Mesendoderm (in vitro differentiated cells): ENCODE measurements around the gene SPDYC.

Source experiments
- DNase-seq: peaks from one replicate; pipeline ENCODE4 v3.0.0; 2013
- H2AK5ac ChIP-seq: 2 replicates; pipeline ENCODE4 v1.6.1; 2013; ENCODE audit warnings: low read length, inconsistent platforms
- H2BK120ac ChIP-seq: 2 replicates; pipeline ENCODE4 v1.6.1; 2013; ENCODE audit warnings: low read depth, mild to moderate bottlenecking, low read length, moderate library complexity, mixed read lengths
- H2BK15ac ChIP-seq: replicated peaks from 2 replicates; pipeline ENCODE4 v1.6.1; 2013; ENCODE audit warnings: low read depth, mild to moderate bottlenecking, moderate library complexity
- H2BK5ac ChIP-seq: 2 replicates; pipeline ENCODE4 v1.6.1; 2013; ENCODE audit warnings: low read length, inconsistent platforms
- H3K18ac ChIP-seq: 2 replicates; pipeline ENCODE4 v1.6.1; 2013; ENCODE audit warnings: mild to moderate bottlenecking, low read length, mixed read lengths
- H3K23ac ChIP-seq: one replicate; pipeline ENCODE4 v1.6.1; 2013; ENCODE audit warnings: low read length
- H3K27ac ChIP-seq: 2 replicates; pipeline ENCODE4 v1.5.1; 2013; ENCODE audit warnings: low read depth, mild to moderate bottlenecking, inconsistent platforms, low read length, moderate library complexity
- H3K27me3 ChIP-seq: 2 replicates; pipeline ENCODE4 v1.6.1; 2013; ENCODE audit warnings: low read length, control low read depth, mild to moderate bottlenecking, inconsistent platforms; ENCODE audit not compliant: insufficient read depth, poor library complexity
- H3K36me3 ChIP-seq: 2 replicates; pipeline ENCODE4 v1.6.1; 2013; ENCODE audit warnings: low read length, inconsistent platforms; ENCODE audit not compliant: control insufficient read depth, insufficient read depth
- H3K4ac ChIP-seq: one replicate; pipeline ENCODE4 v1.6.1; 2013; ENCODE audit warnings: low read depth, mild to moderate bottlenecking, low read length, moderate library complexity
- H3K4me1 ChIP-seq: 2 replicates; pipeline ENCODE4 v1.6.1; 2013; ENCODE audit warnings: low read depth, low read length, inconsistent platforms; ENCODE audit not compliant: control insufficient read depth
- H3K4me2 ChIP-seq: 2 replicates; pipeline ENCODE4 v1.6.1; 2013; ENCODE audit warnings: low read length
- H3K4me3 ChIP-seq: 2 replicates; pipeline ENCODE4 v1.5.1; 2013; ENCODE audit warnings: mild to moderate bottlenecking, low read length
- H3K56ac ChIP-seq: one replicate; pipeline ENCODE4 v1.6.1; 2013; ENCODE audit warnings: low read length
- H3K79me1 ChIP-seq: 2 replicates; pipeline ENCODE4 v1.6.1; 2013; ENCODE audit warnings: low read length, inconsistent platforms
- H3K79me2 ChIP-seq: 2 replicates; pipeline ENCODE4 v1.6.1; 2013; ENCODE audit warnings: mild to moderate bottlenecking, low read length; ENCODE audit not compliant: control insufficient read depth, insufficient read depth
- H3K9ac ChIP-seq: 2 replicates; pipeline ENCODE4 v1.6.1; 2013; ENCODE audit warnings: low read length, inconsistent platforms
- H4K5ac ChIP-seq: one replicate; pipeline ENCODE4 v1.6.1; 2013; ENCODE audit warnings: low read length
- H4K8ac ChIP-seq: one replicate; pipeline ENCODE4 v1.6.1; 2013; ENCODE audit warnings: low read depth, mild to moderate bottlenecking, control low read depth, low read length, moderate library complexity
- WGBS: extraction: QIAGEN DNeasy Blood & Tissue Kit; methylation state at CpG from one replicate; pipeline ENCODE4 v1.1.7; 2013; ENCODE audit warnings: low lambda C conversion rate, missing lambda C conversion rate; ENCODE audit not compliant: insufficient coverage; ENCODE audit errors: extremely low coverage; 5-methylcytosine and 5-hydroxymethylcytosine counted together

The SPDYC gene

GRCh38 chr11:65181569-65182257 lies 11.7 kb downstream of the SPDYC start, which contains the start of gene CAPN1:
CAPN1 (plus strand) TSS chr11:65181928; CDS start chr11:65182702, 774 bp downstream.
- H3K23ac ChIP-seq: peak within 1 kb of the TSS; percentile 59
- peak within 1 kb of the TSS; percentile 94 for H3K27ac ChIP-seq
- peak within 1 kb of the TSS; percentile 66 for H2BK15ac ChIP-seq
- peak within 1 kb of the TSS; percentile 98 for H3K18ac ChIP-seq
- H3K27me3 ChIP-seq: no peaks in the 10 kb centered on the region
- H3K4ac ChIP-seq: peak within 1 kb of the TSS; percentile 99
- peaks cover 11% of the 10 kb centered on the region for H3K4me1 ChIP-seq
- H2BK5ac ChIP-seq: peak within 1 kb of the TSS; percentile 47
- peak within 1 kb of the TSS; percentile 86 for H2BK120ac ChIP-seq
- peaks cover 16% of the 10 kb centered on the region for H3K79me1 ChIP-seq
- no peak within 1 kb of the TSS for H4K8ac ChIP-seq
- H3K56ac ChIP-seq: peak within 1 kb of the TSS; percentile 87
- H4K5ac ChIP-seq: no peak within 1 kb of the TSS
- peak; percentile 96 for DNase-seq
- no CpG with 5 or more reads among the region's 43 CpGs for WGBS
- peak within 1 kb of the TSS; percentile 94 for H2AK5ac ChIP-seq
- peak within 1 kb of the TSS; percentile 76 for H3K9ac ChIP-seq
- peaks cover 4% of the 10 kb centered on the region for H3K79me2 ChIP-seq
- H3K36me3 ChIP-seq: peaks cover 4% of the 10 kb centered on the region
- H3K4me2 ChIP-seq: peak within 1 kb of the TSS; percentile 56
- peak within 1 kb of the TSS; percentile 34 for H3K4me3 ChIP-seq

DNA sequence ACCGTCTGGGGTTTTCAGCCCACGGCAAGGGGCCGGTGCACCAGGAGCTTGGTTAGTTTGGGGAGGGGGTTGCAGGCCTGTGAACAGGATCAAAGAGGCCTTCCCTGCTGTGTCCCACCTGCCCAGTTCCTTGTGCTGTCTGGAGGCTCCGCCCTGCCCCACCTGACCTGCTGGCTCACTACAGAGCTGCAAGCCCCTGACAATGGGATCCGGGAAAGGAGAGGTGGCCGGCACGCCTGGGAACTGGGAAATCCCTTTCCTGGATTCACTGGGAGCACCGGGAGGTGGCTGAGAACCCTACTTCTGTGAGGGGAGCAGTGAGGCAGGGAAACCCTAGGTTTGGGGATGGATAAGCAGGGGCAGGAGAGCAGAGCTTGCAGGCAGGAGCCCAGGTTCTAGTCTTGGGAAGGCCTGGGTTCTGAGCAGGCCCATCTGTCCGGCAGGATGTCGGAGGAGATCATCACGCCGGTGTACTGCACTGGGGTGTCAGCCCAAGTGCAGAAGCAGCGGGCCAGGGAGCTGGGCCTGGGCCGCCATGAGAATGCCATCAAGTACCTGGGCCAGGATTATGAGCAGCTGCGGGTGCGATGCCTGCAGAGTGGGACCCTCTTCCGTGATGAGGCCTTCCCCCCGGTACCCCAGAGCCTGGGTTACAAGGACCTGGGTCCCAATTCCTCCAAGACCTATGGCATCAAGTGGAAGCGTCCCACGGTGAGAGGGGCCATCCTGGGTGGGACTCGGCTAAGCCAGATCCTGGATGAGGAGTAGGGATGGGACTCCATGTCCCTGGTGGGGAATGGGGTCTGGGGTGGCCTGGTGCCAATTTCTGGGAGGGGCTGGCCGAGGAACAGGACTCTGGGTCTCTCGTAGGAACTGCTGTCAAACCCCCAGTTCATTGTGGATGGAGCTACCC lies 12.5 kb downstream of the SPDYC start:
- Histone ChIP-seq H2AK5ac (peak overlapping the region; percentile 94), H3K4ac (peak overlapping the region; percentile 99), H3K4me1 (peaks cover 11% of the 10 kb centered on the region), H2BK15ac (peak overlapping the region; percentile 66), H3K18ac (peak overlapping the region; percentile 98), H3K79me1 (peaks cover 16% of the 10 kb centered on the region), H4K8ac (no peak overlapping the region), H3K9ac (peak overlapping the region; percentile 76), H3K27me3 (no peaks in the 10 kb centered on the region), H3K23ac (peak overlapping the region; percentile 59), H3K36me3 (peaks cover 5% of the 10 kb centered on the region), H4K5ac (no peak overlapping the region), H3K27ac (peak overlapping the region; percentile 87), H2BK5ac (peak overlapping the region; percentile 47), H3K56ac (peak overlapping the region; percentile 81), H3K79me2 (peaks cover 4% of the 10 kb centered on the region), H3K4me2 (peak overlapping the region; percentile 56), H3K4me3 (peak overlapping the region; percentile 33), H2BK120ac (peak overlapping the region; percentile 86)
- DNase-seq: peak; percentile 81
- WGBS: no CpG with 5 or more reads among the region's 23 CpGs

DNA sequence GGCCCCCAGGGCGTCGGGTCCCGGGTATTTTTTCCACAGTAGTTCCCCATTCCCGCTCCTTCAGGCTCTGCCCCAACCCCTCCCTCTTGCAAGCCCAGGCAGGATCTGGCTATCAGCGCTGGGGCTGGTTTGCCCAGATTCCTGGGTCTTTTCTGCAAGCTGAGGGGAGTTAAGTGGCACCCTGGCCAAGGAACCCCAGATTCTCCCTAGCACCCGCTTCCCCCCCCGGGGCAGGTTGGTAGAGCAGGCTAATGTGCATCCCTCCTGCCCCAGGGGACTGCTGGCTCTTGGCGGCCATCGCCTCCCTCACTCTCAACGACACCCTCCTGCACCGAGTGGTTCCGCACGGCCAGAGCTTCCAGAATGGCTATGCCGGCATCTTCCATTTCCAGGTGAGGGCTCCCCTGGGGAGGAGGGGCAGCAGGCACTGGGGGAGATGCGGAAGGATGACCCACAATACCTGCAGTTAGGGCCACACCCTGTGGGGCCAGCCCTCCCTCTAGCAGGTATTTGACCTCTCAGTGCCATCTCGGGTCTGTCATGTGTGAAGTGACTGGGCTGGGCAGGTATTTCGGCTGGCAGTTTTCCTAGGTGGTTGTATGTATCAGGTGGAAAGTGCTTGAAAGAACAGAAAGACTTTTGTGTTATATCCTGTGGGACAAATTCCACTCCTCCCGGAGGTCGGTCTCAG lies 13.3 kb downstream of the SPDYC start:
- Histone ChIP-seq H3K27ac (no peak overlapping the region), H2BK15ac (no peak overlapping the region), H3K4me2 (peak overlapping the region; percentile 56)

DNA sequence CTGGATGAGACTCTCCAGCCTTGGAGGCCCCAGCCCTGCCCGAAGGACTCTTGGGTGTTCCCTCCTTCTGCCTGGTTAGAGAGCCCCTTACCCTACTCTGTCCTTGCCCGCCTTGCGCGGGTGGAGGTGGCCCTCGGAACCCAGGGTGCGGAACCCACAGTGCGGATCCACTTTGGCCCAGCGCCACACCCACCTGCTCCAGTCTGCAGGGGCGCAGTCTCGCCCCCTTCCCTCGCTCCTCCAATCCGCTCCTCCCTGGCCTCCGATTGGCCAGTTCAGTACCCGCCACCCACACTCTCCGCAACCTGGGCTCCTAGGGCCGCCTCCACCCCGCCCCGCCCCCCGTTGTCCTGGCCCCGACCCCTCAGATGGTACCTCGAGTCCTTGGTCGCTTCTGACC lies 14.1 kb downstream of the SPDYC start:
- H3K4me3 ChIP-seq: no peak overlapping the region
- WGBS: no CpG with 5 or more reads among the region's 22 CpGs

More for the DNA sequence above, 13.3 kb downstream of the SPDYC start:
- Histone ChIP-seq H3K9ac (peak overlapping the region; percentile 76), H3K4me1 (peaks cover 11% of the 10 kb centered on the region), H3K23ac (no peak overlapping the region), H3K36me3 (peaks cover 5% of the 10 kb centered on the region), H2BK120ac (no peak overlapping the region), H3K4ac (no peak overlapping the region), H3K56ac (peak overlapping the region; percentile 81), H4K8ac (no peak overlapping the region), H3K27me3 (no peaks in the 10 kb centered on the region), H3K18ac (no peak overlapping the region), H2AK5ac (no peak overlapping the region), H4K5ac (no peak overlapping the region), H2BK5ac (no peak overlapping the region), H3K4me3 (no peak overlapping the region), H3K79me2 (peaks cover 4% of the 10 kb centered on the region), H3K79me1 (peaks cover 16% of the 10 kb centered on the region)
- no peak for DNase-seq
- no CpG with 5 or more reads among the region's 19 CpGs for WGBS

GRCh38 chr11:65185171-65185570 lies 15.1 kb downstream of the SPDYC start:
- Histone ChIP-seq H3K79me1 (peaks cover 16% of the 10 kb centered on the region), H3K23ac (no peak overlapping the region), H3K4me2 (no peak overlapping the region), H3K27ac (no peak overlapping the region), H3K79me2 (peaks cover 4% of the 10 kb centered on the region), H2BK5ac (no peak overlapping the region), H2BK15ac (no peak overlapping the region), H3K56ac (no peak overlapping the region), H4K5ac (no peak overlapping the region), H4K8ac (no peak overlapping the region), H3K9ac (no peak overlapping the region), H3K36me3 (peaks cover 12% of the 10 kb centered on the region), H3K4me3 (no peak overlapping the region), H2AK5ac (no peak overlapping the region), H3K27me3 (no peaks in the 10 kb centered on the region), H3K18ac (no peak overlapping the region), H2BK120ac (no peak overlapping the region), H3K4ac (no peak overlapping the region), H3K4me1 (peaks cover 11% of the 10 kb centered on the region)
- no CpG with 5 or more reads among the region's 2 CpGs for WGBS
- no peak for DNase-seq

More for the DNA sequence above, 14.1 kb downstream of the SPDYC start:
- H3K36me3 ChIP-seq: peaks cover 5% of the 10 kb centered on the region
- H4K8ac ChIP-seq: no peak overlapping the region
- no peak overlapping the region for H3K18ac ChIP-seq
- H3K4ac ChIP-seq: no peak overlapping the region
- H3K9ac ChIP-seq: peak overlapping the region; percentile 17
- H3K79me2 ChIP-seq: peaks cover 4% of the 10 kb centered on the region
- no peak overlapping the region for H4K5ac ChIP-seq
- H2BK120ac ChIP-seq: no peak overlapping the region
- H3K4me2 ChIP-seq: peak overlapping the region; percentile 74
- no peak overlapping the region for H3K23ac ChIP-seq
- H3K27ac ChIP-seq: no peak overlapping the region
- no peak overlapping the region for H2BK5ac ChIP-seq
- H3K4me1 ChIP-seq: peaks cover 11% of the 10 kb centered on the region
- H3K56ac ChIP-seq: peak overlapping the region; percentile 76
- no peaks in the 10 kb centered on the region for H3K27me3 ChIP-seq
- no peak overlapping the region for H2BK15ac ChIP-seq
- DNase-seq: peak; percentile 68
- H3K79me1 ChIP-seq: peaks cover 16% of the 10 kb centered on the region
- H2AK5ac ChIP-seq: no peak overlapping the region
